ENCODE data around the gene FADS1.

The FADS1 gene

DNA sequence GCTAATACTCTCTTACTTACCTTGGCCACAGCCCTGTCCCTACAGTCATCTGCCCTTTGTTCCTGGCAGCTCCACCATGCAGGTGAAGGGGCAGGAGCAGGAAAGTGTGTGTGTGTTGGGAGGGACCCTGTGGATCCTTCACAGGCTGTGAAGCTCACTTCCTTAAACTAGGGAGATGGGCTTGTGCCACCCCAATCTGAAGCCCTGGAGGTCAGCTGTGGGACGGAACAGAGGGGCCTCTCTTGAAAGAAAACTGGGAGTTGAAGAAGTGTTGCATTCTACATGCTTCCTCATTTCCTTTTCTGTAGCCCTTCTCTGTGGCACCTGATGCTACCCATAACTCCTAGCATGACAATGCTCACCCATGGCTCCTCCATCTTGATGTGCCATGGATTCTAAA is 11.7 kb downstream of the FADS1 start:
- H3K4me3 ChIP-seq (replicated peaks in 1 of 2; ENCODE audit: low read depth in 2 of 2, low read length in 2 of 2), result no peak overlapping the region
- TF ChIP-seq, protein P1, sequence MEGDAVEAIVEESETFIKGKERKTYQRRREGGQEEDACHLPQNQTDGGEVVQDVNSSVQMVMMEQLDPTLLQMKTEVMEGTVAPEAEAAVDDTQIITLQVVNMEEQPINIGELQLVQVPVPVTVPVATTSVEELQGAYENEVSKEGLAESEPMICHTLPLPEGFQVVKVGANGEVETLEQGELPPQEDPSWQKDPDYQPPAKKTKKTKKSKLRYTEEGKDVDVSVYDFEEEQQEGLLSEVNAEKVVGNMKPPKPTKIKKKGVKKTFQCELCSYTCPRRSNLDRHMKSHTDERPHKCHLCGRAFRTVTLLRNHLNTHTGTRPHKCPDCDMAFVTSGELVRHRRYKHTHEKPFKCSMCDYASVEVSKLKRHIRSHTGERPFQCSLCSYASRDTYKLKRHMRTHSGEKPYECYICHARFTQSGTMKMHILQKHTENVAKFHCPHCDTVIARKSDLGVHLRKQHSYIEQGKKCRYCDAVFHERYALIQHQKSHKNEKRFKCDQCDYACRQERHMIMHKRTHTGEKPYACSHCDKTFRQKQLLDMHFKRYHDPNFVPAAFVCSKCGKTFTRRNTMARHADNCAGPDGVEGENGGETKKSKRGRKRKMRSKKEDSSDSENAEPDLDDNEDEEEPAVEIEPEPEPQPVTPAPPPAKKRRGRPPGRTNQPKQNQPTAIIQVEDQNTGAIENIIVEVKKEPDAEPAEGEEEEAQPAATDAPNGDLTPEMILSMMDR (IDR thresholded peaks at IDR 0.05; ENCODE audit: low read depth, low read length), result no peak
- no peak for DNase-seq (ENCODE audit: low read depth in 2 of 2)

DNA sequence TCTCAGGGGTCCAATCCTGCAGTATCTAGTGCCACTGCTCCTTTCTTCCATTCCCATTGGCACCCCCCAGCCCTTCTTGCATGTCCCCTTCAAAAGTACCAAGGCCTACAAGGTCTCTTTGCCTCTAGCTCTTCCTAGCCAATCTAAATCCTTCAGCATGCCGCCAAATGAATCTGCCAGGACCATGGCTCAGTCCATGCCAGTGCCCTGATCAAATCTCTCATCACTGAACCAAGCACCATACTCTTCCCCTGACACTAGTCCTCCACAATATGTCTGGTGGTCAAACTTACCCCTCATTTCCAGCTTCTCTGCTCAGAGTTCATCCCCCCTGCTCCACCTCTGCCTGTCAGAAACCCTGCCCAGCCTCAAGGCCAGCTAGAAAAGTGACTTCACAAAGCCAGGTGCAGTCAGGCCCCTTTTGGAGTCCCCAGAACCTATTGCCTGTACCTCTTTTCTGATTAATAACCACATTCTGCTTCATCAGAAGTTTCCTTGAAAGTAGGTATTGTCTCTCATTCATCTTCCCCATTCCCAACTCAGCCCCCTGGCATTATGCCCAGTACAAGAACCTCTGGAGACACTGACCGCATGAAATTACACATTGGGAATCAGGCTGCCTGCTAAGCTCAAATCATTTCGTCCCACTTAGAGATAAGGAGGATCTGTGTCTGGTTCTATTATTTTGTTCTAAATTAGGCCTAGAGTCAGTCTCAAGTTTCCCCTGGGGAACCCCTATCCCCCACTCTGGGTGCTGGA is 12.7 kb downstream of the FADS1 start:
- TF ChIP-seq, protein P1 (IDR thresholded peaks at IDR 0.05; ENCODE audit: low read depth, low read length), result no peak
- H3K4me3 ChIP-seq (replicated peaks in 1 of 2; ENCODE audit: low read depth in 2 of 2, low read length in 2 of 2), result no peak overlapping the region
- DNase-seq (ENCODE audit: low read depth in 2 of 2), result peak; percentile 55 to 70

DNA sequence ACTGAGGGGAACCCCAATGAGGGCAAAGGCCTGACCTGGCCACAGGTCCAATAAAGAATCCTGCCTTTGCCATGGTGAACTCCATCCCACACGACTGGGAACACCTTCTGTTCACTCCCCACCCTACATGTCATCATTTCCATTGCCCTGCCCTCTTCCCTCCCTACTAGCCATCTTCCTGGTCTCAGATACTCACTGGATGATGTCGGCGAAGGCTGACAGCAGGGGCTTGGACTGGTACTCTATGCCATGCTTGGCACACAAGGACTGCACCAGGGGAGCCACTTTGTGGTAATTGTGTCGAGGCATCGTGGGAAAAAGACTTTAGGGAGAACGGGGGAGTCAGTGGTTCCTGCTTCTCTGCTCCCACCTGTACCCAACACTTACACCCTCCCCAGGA is 14.2 kb downstream of the FADS1 start:
- DNase-seq (ENCODE audit: low read depth in 2 of 2), result no peak
- TF ChIP-seq, protein P1 (IDR thresholded peaks at IDR 0.05; ENCODE audit: low read depth, low read length), result no peak
- no peak overlapping the region for H3K4me3 ChIP-seq (replicated peaks in 1 of 2; ENCODE audit: low read depth in 2 of 2, low read length in 2 of 2)

DNA sequence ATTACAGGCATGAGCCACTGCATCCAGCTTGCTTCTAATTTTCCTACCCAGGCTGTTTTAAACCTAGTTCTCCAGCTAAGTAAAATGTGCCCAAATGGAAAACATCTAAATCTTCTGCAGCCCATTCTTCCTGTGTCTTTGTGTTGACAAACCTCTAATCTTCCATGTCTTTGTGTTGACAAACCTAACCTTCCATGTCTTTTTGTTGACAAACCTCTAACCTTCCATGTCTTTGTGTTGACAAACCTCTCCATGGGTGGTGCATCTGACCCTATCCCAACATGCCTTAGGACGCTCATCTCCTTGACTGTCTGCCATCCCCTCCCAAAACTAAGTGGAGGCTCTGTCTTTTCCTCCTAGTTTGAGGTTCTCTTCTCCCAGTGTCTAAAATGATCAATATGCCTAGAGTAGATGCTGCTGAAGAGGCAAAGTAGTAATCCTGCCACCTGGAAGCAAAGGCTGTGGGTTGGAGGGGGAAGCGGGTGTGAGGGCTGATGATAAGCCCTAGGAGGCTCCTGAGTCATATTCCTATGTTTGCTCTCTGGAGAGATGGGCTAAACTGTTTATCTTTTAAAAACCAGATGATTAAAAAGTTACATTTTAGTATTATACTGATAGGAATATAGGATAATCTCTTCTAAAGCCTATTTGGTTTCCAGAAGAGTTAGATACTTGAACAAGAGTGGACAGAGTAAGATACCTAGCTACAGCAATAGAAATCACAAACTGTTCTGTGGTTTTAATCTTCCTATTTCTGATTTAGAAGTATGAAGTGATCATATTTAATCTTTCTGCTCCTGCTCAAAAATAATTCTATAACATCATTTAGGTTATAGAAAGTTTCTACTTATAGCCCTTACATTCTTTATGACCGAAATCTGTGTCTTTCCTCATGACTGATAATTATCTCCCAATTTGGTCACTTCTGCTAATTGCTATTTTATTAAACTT is 16.2 kb downstream of the FADS1 start:
- no peak overlapping the region for H3K4me3 ChIP-seq (replicated peaks in 1 of 2; ENCODE audit: low read depth in 2 of 2, low read length in 2 of 2)
- DNase-seq (ENCODE audit: low read depth in 2 of 2), result no peak
- TF ChIP-seq, protein P1 (IDR thresholded peaks at IDR 0.05; ENCODE audit: low read depth, low read length), result no peak

DNA sequence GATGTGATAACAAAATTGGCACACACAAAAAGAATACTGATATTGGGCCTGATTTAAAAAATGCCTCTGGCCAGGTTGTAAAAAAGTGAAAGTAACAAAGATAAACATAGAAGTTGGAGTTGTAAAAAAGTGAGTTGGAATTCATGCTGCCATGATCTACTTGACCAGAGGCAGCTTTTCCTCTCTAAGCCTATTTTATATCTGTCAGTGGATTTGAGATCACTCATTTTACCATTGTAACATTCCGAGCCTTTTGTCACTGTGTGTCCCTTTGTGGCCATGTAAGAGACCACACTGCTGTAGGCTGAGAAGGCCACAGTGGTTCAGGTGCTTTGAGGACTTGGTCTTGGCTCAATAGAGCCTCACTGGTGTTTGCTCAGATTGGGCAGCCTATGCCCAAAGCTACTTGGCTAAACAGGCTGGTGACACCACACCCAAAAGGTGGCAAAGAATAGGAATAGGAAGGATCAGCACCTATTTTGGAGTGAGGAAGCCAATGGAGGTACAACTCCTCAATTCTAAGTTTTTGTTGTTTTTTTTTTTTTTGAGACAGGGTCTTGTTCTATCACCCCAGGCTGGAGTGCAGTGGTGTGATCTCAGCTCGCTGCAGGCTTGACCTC is 17.0 kb downstream of the FADS1 start:
- DNase-seq (ENCODE audit: low read depth in 2 of 2), result no peak
- H3K4me3 ChIP-seq (replicated peaks in 1 of 2; ENCODE audit: low read depth in 2 of 2, low read length in 2 of 2), result no peak overlapping the region
- TF ChIP-seq, protein P1 (IDR thresholded peaks at IDR 0.05; ENCODE audit: low read depth, low read length), result no peak

DNA sequence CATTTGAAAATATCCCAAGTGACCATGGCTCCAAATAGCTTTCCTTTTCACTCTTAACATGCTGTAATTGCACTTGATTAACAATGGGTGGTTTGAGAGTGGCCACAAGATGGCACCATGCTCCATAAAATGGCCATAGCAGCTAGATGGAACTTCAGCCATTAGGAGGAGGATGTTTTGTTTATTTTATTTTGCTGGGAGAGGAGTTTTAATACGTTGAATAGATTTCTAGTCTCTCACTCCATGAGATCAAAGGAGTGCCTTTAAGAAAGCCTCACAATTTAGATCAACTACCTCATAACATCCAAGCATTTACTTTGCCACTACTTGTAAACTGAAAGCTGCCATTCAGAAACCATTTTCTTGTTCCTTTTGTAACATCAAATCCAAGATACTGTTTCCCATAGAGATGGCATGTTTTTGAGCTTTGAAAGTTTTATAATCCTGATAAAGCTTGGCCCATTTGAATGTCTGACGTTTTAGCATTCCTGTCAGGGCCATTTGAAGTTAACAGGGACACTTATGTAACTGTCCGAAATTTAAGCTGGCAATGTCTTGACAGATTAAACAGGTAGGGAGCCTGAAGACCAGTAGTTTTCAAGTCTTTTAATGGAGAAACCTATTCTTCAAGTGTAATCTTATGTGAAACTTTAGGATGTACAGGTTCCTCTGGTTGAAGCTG is 19.4 kb downstream of the FADS1 start:
- peak; percentile 92 for DNase-seq (ENCODE audit: low read depth in 2 of 2)
- no peak overlapping the region for H3K4me3 ChIP-seq (replicated peaks in 1 of 2; ENCODE audit: low read depth in 2 of 2, low read length in 2 of 2)
- TF ChIP-seq, protein P1 (IDR thresholded peaks at IDR 0.05; ENCODE audit: low read depth, low read length), result peak; percentile 67
